HepG2 (cell line): Measurements from ENCODE around the gene NME1. TPM values are rescaled to one million over a fixed set of nuclear protein-coding genes. Genes with fewer than 3 reads are reported as not detected.

Source experiments
- ATRX ChIP-seq: sonication (generic); formaldehyde crosslinking; IDR thresholded peaks from 2 replicates; pipeline ENCODE4 v1.4.0; 2020; ENCODE audit warnings: missing genetic modification reagents, borderline replicate concordance
- FIP1L1 ChIP-seq: fragments of 200-400 bp; formaldehyde crosslinking; IDR thresholded peaks from 2 replicates; pipeline ENCODE4 v1.6.1; 2018; ENCODE audit warnings: low read depth, mild to moderate bottlenecking, low read length, moderate library complexity, borderline replicate concordance; ENCODE audit not compliant: insufficient read depth
- FOXK1 ChIP-seq: sonication (generic); formaldehyde crosslinking; IDR thresholded peaks from 2 replicates; pipeline ENCODE4 v1.4.0; 2020; ENCODE audit warnings: low read depth, missing genetic modification reagents, borderline replicate concordance
- HCFC1 ChIP-seq: fragments of 150-350 bp; IDR thresholded peaks from 2 replicates; pipeline ENCODE4 v1.6.1; 2014; ENCODE audit warnings: low read depth, low read length
- JDP2 ChIP-seq: sonication (generic); formaldehyde crosslinking; IDR thresholded peaks from 2 replicates; pipeline ENCODE4 v1.8.1; 2022; ENCODE audit warnings: missing genetic modification reagents, borderline replicate concordance
- MEIS2 ChIP-seq: sonication (generic); formaldehyde crosslinking; IDR thresholded peaks from 2 replicates; pipeline ENCODE4 v1.9.0; 2021; ENCODE audit warnings: mild to moderate bottlenecking, missing genetic modification reagents
- NBN ChIP-seq: fragments of 450-650 bp; conservative IDR thresholded peaks from 2 replicates; pipeline ENCODE4 v1.6.1; 2017
- PHF20 ChIP-seq: sonication (generic); formaldehyde crosslinking; IDR thresholded peaks from 2 replicates; pipeline ENCODE4 v1.5.0; 2020; ENCODE audit warnings: mild to moderate bottlenecking, missing genetic modification reagents
- POLR2A ChIP-seq, 2 experiments: IDR thresholded peaks; 2 replicates each; pipeline ENCODE4 v1.6.1; 2011; ENCODE audit warnings: low read depth in 2 of 2, low read length in 2 of 2, mild to moderate bottlenecking in 1 of 2, moderate library complexity in 1 of 2; ENCODE audit not compliant: insufficient read depth in 1 of 2
- SAP130 ChIP-seq: IDR thresholded peaks from 2 replicates; pipeline ENCODE4 v1.6.1; 2016; ENCODE audit warnings: low read depth
- TAF1 ChIP-seq: sonication (generic); formaldehyde crosslinking; IDR thresholded peaks from 2 replicates; pipeline ENCODE4 v1.4.0; 2020; ENCODE audit warnings: missing genetic modification reagents
- TBL1XR1 ChIP-seq: fragments of 150-350 bp; IDR thresholded peaks from 2 replicates; pipeline ENCODE4 v1.6.1; 2014; ENCODE audit warnings: borderline replicate concordance, low read length; ENCODE audit not compliant: partially characterized antibody
- ZFX ChIP-seq: sonication (generic); formaldehyde crosslinking; IDR thresholded peaks from 2 replicates; pipeline ENCODE4 v1.4.0; 2020; ENCODE audit warnings: mild to moderate bottlenecking, low read depth, missing genetic modification reagents, moderate library complexity
- ZNF251 ChIP-seq: sonication (generic); formaldehyde crosslinking; IDR thresholded peaks from 2 replicates; pipeline ENCODE4 v1.9.0; 2021; ENCODE audit warnings: mild to moderate bottlenecking, missing genetic modification reagents
- ZNF549 ChIP-seq: sonication (generic); formaldehyde crosslinking; IDR thresholded peaks from 2 replicates; pipeline ENCODE4 v1.5.0; 2020; ENCODE audit warnings: missing genetic modification reagents
- ZNF563 ChIP-seq: sonication (generic); formaldehyde crosslinking; IDR thresholded peaks from 2 replicates; pipeline ENCODE4 v1.8.0; 2022; ENCODE audit warnings: mild to moderate bottlenecking, moderate library complexity, missing genetic modification reagents
- ZNF776 ChIP-seq: sonication (generic); formaldehyde crosslinking; IDR thresholded peaks from 2 replicates; pipeline ENCODE4 v1.4.0; 2020; ENCODE audit warnings: mild to moderate bottlenecking, missing genetic modification reagents
- polyA plus RNA-seq, 8 experiments: library from polyadenylated mRNA; depleted of rRNA in 3 of 8; stranded (reverse) in 7 of 8; unstranded in 1 of 8; fragments of >200 nt; fragmentation: Illumina TruSeq in 4 of 8; extraction: Trizol in 4 of 8; gene quantifications; 2 replicates each; pipeline versions ENCODE4 v1.2.1 to v1.2.3, GENCODE V29; 2011 to 2016; ENCODE audit warnings: low read depth in 4 of 8, missing spikeins in 1 of 8, mixed read lengths in 1 of 8; ENCODE audit not compliant: insufficient read depth in 1 of 8
- total RNA-seq, 5 experiments: library from RNA; depleted of rRNA; stranded (reverse); fragments of >200 nt; fragmentation: Illumina TruSeq; extraction: Trizol; gene quantifications; 2 replicates each; pipeline ENCODE4 v1.2.3, GENCODE V29; 2016; ENCODE audit warnings: low read depth in 1 of 5
- TF ChIP-seq, protein P1 (sequence below): conservative IDR thresholded peaks from 2 replicates; pipeline ENCODE4 v1.6.1; 2018; ENCODE audit warnings: missing genetic modification reagents
- TF ChIP-seq, protein P2 (sequence below): fragments of 450-650 bp; IDR thresholded peaks from 2 replicates; pipeline ENCODE4 v1.6.1; 2017; ENCODE audit warnings: mild to moderate bottlenecking
- TF ChIP-seq, protein P3 (sequence below): IDR thresholded peaks from 2 replicates; pipeline ENCODE4 v1.6.1; 2012; ENCODE audit warnings: low read length, improper control_type of control experiment
- TF ChIP-seq, protein P4 (sequence below): IDR thresholded peaks from 2 replicates; pipeline ENCODE4 v1.6.1; 2018; ENCODE audit warnings: missing genetic modification reagents, mild to moderate bottlenecking, missing compliant biosample characterization

NME1 gene
- total and polyA plus RNA-seq, 2 of the 13 experiments (the other 11 are each of a cell fraction or from before 2014, with no cell fraction given): 295 to 516 TPM

DNA sequence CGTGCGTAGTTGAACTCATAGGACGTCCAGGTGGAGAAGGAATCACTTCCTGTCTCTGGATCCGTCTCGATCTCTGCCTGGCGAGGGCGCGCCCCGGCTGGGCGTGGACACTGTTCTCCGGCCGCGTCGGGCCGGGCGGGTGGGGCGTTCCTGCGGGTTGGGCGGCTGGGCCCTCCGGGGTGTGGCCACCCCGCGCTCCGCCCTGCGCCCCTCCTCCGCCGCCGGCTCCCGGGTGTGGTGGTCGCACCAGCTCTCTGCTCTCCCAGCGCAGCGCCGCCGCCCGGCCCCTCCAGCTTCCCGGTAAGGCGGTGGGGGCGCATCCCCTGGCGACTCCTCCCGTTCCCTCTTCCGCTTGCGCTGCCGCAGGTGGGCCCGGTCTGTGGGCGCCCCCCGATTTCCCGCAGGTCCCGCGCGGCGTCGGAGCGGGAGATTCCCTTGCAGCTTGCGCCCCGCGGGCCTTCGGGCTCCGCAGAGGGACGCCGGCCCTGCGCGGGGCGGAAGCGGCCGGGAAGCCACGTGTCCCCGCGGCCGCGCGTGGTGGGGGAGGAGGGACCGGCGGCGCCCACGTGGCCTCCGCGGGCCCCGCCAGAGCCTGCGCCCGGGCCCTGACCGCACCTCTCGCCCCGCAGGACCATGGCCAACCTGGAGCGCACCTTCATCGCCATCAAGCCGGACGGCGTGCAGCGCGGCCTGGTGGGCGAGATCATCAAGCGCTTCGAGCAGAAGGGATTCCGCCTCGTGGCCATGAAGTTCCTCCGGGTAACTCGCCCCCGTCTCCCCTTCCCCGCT lies 13.0 kb downstream of the NME1 start, which contains the start of gene NME2 (continued):
- TF ChIP-seq, protein P1, sequence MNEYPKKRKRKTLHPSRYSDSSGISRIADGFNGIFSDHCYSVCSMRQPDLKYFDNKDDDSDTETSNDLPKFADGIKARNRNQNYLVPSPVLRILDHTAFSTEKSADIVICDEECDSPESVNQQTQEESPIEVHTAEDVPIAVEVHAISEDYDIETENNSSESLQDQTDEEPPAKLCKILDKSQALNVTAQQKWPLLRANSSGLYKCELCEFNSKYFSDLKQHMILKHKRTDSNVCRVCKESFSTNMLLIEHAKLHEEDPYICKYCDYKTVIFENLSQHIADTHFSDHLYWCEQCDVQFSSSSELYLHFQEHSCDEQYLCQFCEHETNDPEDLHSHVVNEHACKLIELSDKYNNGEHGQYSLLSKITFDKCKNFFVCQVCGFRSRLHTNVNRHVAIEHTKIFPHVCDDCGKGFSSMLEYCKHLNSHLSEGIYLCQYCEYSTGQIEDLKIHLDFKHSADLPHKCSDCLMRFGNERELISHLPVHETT: peak; percentile 87
- TF ChIP-seq NBN (no peak), ZNF549 (no peak), JDP2 (CRISPR knock-in tag) (no peak; the same call in 1 of the 2 replicates), SAP130 (peak; percentile 81), ZFX (CRISPR knock-in tag) (peak; percentile 86), ATRX (CRISPR knock-in tag) (no peak), TBL1XR1 (no peak), POLR2A (IDR thresholded peaks at IDR 0.05; ENCODE audit: insufficient read depth in 1 of 2, low read depth in 2 of 2, low read length in 2 of 2) (peak; percentile 90 to 93), FIP1L1 (no peak), ZNF251 (CRISPR knock-in tag) (no peak), ZNF776 (CRISPR knock-in tag) (peak; percentile 94; the same call in 1 of the 2 replicates), ZNF563 (CRISPR knock-in tag) (no peak), FOXK1 (CRISPR knock-in tag) (0 out of 2 replicates have a peak, but pooled peaks have one; percentile 24), TAF1 (peak; percentile 88), HCFC1 (no peak), MEIS2 (CRISPR knock-in tag) (peak; percentile 67; the same call in 1 of the 2 replicates), PHF20 (CRISPR knock-in tag) (peak; percentile 42)
- TF ChIP-seq, protein P2, sequence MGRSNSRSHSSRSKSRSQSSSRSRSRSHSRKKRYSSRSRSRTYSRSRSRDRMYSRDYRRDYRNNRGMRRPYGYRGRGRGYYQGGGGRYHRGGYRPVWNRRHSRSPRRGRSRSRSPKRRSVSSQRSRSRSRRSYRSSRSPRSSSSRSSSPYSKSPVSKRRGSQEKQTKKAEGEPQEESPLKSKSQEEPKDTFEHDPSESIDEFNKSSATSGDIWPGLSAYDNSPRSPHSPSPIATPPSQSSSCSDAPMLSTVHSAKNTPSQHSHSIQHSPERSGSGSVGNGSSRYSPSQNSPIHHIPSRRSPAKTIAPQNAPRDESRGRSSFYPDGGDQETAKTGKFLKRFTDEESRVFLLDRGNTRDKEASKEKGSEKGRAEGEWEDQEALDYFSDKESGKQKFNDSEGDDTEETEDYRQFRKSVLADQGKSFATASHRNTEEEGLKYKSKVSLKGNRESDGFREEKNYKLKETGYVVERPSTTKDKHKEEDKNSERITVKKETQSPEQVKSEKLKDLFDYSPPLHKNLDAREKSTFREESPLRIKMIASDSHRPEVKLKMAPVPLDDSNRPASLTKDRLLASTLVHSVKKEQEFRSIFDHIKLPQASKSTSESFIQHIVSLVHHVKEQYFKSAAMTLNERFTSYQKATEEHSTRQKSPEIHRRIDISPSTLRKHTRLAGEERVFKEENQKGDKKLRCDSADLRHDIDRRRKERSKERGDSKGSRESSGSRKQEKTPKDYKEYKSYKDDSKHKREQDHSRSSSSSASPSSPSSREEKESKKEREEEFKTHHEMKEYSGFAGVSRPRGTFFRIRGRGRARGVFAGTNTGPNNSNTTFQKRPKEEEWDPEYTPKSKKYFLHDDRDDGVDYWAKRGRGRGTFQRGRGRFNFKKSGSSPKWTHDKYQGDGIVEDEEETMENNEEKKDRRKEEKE: no peak
- TF ChIP-seq, protein P3, sequence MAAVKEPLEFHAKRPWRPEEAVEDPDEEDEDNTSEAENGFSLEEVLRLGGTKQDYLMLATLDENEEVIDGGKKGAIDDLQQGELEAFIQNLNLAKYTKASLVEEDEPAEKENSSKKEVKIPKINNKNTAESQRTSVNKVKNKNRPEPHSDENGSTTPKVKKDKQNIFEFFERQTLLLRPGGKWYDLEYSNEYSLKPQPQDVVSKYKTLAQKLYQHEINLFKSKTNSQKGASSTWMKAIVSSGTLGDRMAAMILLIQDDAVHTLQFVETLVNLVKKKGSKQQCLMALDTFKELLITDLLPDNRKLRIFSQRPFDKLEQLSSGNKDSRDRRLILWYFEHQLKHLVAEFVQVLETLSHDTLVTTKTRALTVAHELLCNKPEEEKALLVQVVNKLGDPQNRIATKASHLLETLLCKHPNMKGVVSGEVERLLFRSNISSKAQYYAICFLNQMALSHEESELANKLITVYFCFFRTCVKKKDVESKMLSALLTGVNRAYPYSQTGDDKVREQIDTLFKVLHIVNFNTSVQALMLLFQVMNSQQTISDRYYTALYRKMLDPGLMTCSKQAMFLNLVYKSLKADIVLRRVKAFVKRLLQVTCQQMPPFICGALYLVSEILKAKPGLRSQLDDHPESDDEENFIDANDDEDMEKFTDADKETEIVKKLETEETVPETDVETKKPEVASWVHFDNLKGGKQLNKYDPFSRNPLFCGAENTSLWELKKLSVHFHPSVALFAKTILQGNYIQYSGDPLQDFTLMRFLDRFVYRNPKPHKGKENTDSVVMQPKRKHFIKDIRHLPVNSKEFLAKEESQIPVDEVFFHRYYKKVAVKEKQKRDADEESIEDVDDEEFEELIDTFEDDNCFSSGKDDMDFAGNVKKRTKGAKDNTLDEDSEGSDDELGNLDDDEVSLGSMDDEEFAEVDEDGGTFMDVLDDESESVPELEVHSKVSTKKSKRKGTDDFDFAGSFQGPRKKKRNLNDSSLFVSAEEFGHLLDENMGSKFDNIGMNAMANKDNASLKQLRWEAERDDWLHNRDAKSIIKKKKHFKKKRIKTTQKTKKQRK: no peak
- TF ChIP-seq, protein P4, sequence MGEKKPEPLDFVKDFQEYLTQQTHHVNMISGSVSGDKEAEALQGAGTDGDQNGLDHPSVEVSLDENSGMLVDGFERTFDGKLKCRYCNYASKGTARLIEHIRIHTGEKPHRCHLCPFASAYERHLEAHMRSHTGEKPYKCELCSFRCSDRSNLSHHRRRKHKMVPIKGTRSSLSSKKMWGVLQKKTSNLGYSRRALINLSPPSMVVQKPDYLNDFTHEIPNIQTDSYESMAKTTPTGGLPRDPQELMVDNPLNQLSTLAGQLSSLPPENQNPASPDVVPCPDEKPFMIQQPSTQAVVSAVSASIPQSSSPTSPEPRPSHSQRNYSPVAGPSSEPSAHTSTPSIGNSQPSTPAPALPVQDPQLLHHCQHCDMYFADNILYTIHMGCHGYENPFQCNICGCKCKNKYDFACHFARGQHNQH (CRISPR knock-in tag): peak; percentile 88
